A673 (cell line): ENCODE measurements around the gene ZNF672. TPM values are rescaled to one million over a fixed set of nuclear protein-coding genes. Genes with fewer than 3 reads are reported as not detected.

Experiments
- BruUV-seq: library from RNA; stranded (reverse); fragments of 400-500 nt; replicated peaks from 2 replicates; lab custom pipeline; 2021; lab: Mats Ljungman, UMichigan
- CTCF ChIA-PET: fragments of 300-600 bp; sonication (Branson Sonifier 250); formaldehyde crosslinking; loops from one replicate; lab custom pipeline; 2022; ENCODE audit warnings: antibody characterized with exemption; lab: Charles Lee
- POLR2A ChIA-PET: fragments of 300-600 bp; sonication (Branson Sonifier 250); formaldehyde crosslinking; loops from one replicate; lab custom pipeline; 2022; ENCODE audit warnings: antibody characterized with exemption; ENCODE audit not compliant: low non-redundant PET; lab: Charles Lee
- DNase-seq: peaks from one replicate; pipeline ENCODE4 v3.0.0-alpha.2; 2015; ENCODE audit warnings: low spot score
- H3K27ac ChIP-seq: fragments of 200-600 bp; sonication (generic); 2 replicates; pipeline ENCODE4 v1.5.1; 2016; ENCODE audit warnings: mixed run types, low read depth, mild to moderate bottlenecking, mixed read lengths, antibody characterized with exemption, low read length; ENCODE audit not compliant: poor library complexity, severe bottlenecking
- H3K27me3 ChIP-seq: fragments of 200-600 bp; sonication (generic); replicated peaks from 2 replicates; pipeline ENCODE4 v1.6.1; 2017; ENCODE audit warnings: mixed run types, low read depth, mild to moderate bottlenecking, mixed read lengths, antibody characterized with exemption, low read length; ENCODE audit not compliant: insufficient read depth, poor library complexity
- H3K36me3 ChIP-seq: fragments of 200-600 bp; sonication (generic); 2 replicates; pipeline ENCODE4 v1.6.1; 2016; ENCODE audit warnings: mixed run types, mild to moderate bottlenecking, mixed read lengths, antibody characterized with exemption, low read length; ENCODE audit not compliant: insufficient read depth, poor library complexity, severe bottlenecking
- H3K4me1 ChIP-seq: fragments of 200-600 bp; sonication (generic); 2 replicates; pipeline ENCODE4 v1.6.1; 2017; ENCODE audit warnings: mixed run types, mild to moderate bottlenecking, mixed read lengths, antibody characterized with exemption, low read length; ENCODE audit not compliant: insufficient read depth, poor library complexity, severe bottlenecking
- H3K4me3 ChIP-seq: fragments of 200-600 bp; sonication (generic); 2 replicates; pipeline ENCODE4 v1.5.1; 2016; ENCODE audit warnings: low read depth, mixed run types, mild to moderate bottlenecking, mixed read lengths, low read length; ENCODE audit not compliant: poor library complexity, severe bottlenecking
- H3K9me3 ChIP-seq: fragments of 200-600 bp; sonication (generic); 2 replicates; pipeline ENCODE4 v1.6.1; 2016; ENCODE audit warnings: mixed run types, low read depth, mild to moderate bottlenecking, mixed read lengths, antibody characterized with exemption, low read length; ENCODE audit not compliant: poor library complexity, severe bottlenecking
- EZH2 ChIP-seq: fragments of 200-600 bp; sonication (generic); IDR thresholded peaks from 2 replicates; pipeline ENCODE4 v1.6.1; 2017; ENCODE audit warnings: borderline replicate concordance, low read depth, mild to moderate bottlenecking, mixed read lengths, antibody characterized with exemption, low read length; ENCODE audit not compliant: poor library complexity, severe bottlenecking
- intact Hi-C: fragments of 100-400 bp; cut with micrococcal nuclease; formaldehyde crosslinking; loops from one replicate; pipeline ENCODE4 v1.10.0; 2022; ENCODE audit not compliant: unreplicated experiment
- total RNA-seq: library from RNA; stranded (reverse); gene quantifications from 2 replicates; pipeline ENCODE4 v1.2.3, GENCODE V29; 2021
- TF ChIP-seq, protein P1 (sequence below): fragments of 300-800, 200-600 bp; sonication (generic); conservative IDR thresholded peaks from 2 replicates; pipeline ENCODE4 v1.5.1; 2017; ENCODE audit warnings: low read depth, mild to moderate bottlenecking, antibody characterized with exemption, low read length, moderate library complexity, mixed read lengths

The ZNF672 gene
- total RNA-seq, 1 experiment from 2014 or later = 21.6 TPM

DNA sequence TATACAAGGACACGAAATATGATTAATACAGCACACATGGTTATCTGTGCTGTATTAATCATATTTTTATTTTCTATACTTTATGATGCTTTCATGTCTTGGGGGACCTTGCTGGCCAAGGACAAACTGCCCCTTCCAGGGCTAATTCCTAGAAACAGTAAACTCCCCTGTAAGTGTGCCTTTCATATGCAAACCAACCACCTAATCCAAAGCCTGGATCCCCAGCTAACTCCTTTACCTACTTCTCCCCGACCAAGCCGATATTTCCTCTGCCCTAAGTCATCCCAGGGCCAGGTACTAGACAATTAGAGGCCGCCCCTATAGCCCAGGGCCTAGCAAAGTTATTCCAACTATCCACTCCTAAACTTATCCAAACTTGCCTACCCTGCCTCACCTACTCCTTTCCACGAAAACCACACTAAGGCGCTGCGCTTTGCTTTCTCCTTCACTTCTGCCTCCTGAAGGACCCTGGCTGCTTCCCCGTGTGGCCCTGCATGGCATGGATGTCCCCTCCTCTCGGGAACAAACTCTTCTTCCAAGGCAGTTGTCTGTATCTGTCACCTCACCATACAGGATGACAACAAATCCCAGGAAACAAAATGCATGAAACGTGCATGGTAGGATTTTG is 22.5 kb upstream of the ZNF672 start:
- no TSS peak for BruUV-seq
- intact Hi-C loops = no loop called here
- no peak for DNase-seq
- no peak for TF ChIP-seq EZH2
- TF ChIP-seq, protein P1, sequence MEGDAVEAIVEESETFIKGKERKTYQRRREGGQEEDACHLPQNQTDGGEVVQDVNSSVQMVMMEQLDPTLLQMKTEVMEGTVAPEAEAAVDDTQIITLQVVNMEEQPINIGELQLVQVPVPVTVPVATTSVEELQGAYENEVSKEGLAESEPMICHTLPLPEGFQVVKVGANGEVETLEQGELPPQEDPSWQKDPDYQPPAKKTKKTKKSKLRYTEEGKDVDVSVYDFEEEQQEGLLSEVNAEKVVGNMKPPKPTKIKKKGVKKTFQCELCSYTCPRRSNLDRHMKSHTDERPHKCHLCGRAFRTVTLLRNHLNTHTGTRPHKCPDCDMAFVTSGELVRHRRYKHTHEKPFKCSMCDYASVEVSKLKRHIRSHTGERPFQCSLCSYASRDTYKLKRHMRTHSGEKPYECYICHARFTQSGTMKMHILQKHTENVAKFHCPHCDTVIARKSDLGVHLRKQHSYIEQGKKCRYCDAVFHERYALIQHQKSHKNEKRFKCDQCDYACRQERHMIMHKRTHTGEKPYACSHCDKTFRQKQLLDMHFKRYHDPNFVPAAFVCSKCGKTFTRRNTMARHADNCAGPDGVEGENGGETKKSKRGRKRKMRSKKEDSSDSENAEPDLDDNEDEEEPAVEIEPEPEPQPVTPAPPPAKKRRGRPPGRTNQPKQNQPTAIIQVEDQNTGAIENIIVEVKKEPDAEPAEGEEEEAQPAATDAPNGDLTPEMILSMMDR = no peak
- H3K36me3 ChIP-seq = peaks cover 27% of the 10 kb centered on the region
- ChIA-PET POLR2A (no interaction called here), CTCF (no interaction called here)
- H3K27me3 ChIP-seq = no peaks in the 10 kb centered on the region
- no peak overlapping the region for H3K27ac ChIP-seq
- no peaks in the 10 kb centered on the region for H3K4me1 ChIP-seq
- no peak overlapping the region for H3K4me3 ChIP-seq
- H3K9me3 ChIP-seq = no peaks in the 10 kb centered on the region

DNA sequence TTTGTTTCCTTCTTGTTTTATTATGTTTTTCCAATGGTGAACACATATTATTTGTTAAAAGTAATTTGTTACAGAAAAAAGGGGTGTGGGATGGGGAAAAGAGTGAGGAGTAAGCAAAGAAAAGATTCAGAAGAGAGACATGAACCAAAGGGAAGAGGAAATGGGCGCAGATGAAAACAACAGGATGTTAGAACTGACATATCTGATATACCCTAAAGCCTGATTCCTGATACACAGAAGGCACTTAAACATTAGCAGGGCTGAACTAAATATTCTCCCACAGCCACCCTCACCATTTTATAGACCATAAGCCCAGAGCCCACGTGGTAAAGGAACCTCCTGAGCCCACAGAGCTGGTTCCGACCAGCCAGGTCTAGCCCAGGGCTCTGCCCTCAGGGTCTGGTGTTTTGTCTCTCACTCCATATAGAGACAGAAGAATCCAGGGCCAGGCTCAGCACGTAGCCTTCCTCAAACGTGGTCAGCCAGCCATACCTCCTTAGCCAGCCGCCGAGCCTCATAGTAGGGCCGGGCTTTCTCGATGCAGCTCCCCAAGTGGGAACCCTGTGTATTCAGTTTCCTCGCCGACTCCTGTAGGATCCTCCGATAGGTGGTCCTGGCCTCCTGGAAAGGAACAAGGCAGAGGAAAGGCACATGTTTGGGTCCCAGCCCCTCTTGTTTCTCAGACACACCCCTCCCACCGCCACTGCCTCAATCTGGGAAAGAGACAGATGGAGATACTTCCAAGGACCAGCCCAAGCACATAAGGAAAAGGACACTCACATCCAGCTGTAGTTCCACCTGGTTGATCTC is 21.8 kb upstream of the ZNF672 start:
- H3K27ac ChIP-seq = no peak overlapping the region
- TF ChIP-seq, protein P1 = no peak
- TF ChIP-seq EZH2 = no peak
- H3K9me3 ChIP-seq = no peaks in the 10 kb centered on the region
- H3K4me1 ChIP-seq = no peaks in the 10 kb centered on the region
- ChIA-PET POLR2A (no interaction called here), CTCF (no interaction called here)
- no peaks in the 10 kb centered on the region for H3K27me3 ChIP-seq
- DNase-seq = no peak
- intact Hi-C loops = no loop called here
- peaks cover 30% of the 10 kb centered on the region for H3K36me3 ChIP-seq
- no TSS peak for BruUV-seq
- H3K4me3 ChIP-seq = no peak overlapping the region

DNA sequence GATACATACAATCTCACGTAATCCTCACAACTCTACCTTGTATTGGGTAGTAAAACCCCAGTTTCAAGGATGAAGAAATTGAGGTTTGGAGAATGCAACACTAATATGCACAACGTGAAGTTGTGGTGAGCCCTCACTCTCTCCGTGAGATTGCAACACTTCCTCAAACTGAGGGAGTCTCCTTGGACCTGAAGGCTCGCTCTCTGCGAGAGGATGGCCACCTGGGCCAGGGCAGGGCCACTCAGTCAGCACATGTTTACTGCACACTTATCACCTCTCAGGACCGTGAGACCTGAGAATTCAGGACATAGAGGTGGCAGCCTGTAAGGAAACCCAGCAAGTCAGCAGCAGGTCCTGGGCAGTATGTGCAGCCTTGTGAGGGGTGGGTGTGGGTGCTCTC is 21.0 kb upstream of the ZNF672 start:
- POLR2A ChIA-PET = no interaction called here
- intact Hi-C loops = no loop called here
- H3K9me3 ChIP-seq = no peaks in the 10 kb centered on the region
- no TSS peak for BruUV-seq
- H3K27me3 ChIP-seq = no peaks in the 10 kb centered on the region
- no peak overlapping the region for H3K4me3 ChIP-seq
- CTCF ChIA-PET = no interaction called here
- peaks cover 32% of the 10 kb centered on the region for H3K36me3 ChIP-seq
- no peak for DNase-seq
- no peaks in the 10 kb centered on the region for H3K4me1 ChIP-seq
- TF ChIP-seq, protein P1 = no peak
- no peak for TF ChIP-seq EZH2
- H3K27ac ChIP-seq = no peak overlapping the region
